HuH-7 (cell line): ENCODE data around the gene NR3C2.
A peak's percentile ranks its signal among the peaks of the same experiment; 100 is the strongest.

Experiments
- DNase-seq: peaks from one replicate; pipeline ENCODE4 v3.0.0; 2011; ENCODE audit warnings: low spot score

Gene NR3C2

DNA sequence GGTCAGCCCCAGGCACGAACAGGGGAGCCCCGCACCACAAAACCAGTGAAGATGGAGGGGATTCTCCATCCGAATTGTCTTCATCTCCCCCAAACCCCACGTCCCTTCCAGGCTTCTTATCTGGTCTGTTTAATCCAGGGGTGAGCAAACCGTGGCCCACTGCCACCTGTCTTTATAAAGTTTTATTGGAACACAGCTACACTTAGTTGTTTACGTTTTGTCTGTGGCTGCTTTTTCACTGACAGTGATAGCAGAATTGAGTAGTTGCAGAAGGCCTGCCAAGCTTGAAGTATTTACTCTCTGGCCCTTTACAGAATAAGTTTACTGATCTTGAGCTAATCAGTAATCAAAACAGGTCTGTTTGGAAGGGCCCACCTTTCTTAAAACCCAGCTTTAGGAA, 386.4 kb downstream of the NR3C2 start:
- DNase-seq: no peak

DNA sequence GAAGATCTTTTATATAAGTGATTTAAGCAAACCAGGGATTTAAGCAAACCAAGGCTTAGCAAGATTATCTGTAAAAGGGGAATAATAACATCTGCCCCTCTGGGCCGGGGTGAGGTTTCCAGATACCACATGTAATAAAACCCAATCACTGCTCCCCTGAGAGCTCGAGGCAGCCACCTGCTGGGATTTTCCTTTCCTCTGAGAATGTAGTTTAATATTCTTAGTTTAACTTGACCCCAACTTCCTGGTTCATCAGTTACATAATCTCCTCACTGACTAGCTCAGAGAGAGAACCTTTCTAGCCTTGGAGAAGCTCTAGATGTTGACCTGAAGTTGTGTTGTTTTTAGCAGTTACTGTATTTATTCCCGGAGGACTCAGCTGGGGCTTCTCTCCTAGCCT, 387.9 kb downstream of the NR3C2 start:
- peak; percentile 8 for DNase-seq

DNA sequence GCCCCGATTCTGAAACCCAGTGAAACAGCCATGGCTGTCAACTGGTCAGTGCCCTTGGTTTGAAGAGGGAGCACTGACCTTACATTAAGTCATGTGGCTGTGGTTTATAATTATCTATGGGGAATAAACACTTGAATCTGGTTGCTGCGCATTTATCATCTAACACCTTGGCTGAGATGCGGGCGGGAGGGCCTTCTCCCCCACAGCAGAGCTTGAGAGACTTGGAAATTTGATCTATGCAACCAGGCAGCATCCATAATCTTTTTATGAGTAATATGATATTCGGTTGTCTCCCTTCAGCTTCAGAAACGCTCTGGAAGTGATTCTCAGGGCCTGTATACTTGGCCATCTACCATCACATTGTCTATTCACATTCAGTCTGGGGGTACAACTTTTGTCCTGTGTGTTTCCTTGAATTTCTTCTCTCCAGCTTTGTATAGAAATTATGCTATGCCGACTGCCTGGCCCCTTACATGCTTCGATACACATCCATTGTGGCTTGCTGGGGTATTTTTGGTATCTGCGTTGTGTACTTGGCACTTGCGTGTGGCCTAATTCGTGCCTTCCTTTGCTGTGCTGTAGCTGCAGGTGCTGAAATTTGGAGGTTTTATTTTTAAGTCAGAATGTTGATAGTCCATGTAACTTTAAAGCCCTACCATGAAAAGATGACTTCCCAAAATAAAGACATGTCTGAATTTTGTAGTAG, 388.8 kb downstream of the NR3C2 start:
- no peak for DNase-seq

DNA sequence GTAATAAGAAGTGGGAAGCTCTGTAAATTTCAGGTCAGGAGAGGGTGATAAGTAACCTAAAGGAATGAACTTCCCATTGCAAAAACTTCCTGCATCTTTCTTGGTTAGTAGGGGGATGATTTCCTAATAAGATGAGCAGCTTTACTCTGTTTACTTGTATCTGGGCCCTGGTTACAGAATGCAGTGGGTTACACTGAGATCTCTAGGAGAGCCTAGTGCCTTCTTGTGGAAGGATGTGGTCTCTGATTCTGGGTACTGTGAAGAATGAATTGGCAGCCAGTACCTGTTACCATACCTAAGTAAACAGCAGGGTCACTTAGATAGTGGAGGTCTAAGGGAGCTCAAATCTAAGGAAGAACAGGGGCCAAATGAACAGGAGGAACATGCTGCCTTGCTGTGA, 389.8 kb downstream of the NR3C2 start:
- no peak for DNase-seq

DNA sequence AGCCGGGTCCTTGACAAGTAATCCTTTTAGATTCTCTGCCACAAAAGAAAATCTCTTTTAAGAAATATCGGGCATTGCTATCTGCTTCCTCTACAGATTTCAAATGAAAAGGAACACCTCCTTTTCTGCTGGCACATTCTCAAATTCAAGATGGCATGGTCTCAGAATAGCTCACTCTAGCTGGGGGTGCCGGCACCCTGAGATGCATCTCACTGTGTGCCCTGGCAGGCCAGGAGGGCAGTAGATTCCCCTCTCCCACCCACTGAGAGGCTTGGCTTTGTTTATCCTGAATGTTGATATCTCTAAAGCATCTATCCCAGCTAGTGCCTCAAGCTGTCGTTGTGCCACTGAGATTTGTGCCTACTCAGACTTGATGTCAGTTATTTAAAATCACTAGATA, 390.8 kb downstream of the NR3C2 start:
- no peak for DNase-seq

DNA sequence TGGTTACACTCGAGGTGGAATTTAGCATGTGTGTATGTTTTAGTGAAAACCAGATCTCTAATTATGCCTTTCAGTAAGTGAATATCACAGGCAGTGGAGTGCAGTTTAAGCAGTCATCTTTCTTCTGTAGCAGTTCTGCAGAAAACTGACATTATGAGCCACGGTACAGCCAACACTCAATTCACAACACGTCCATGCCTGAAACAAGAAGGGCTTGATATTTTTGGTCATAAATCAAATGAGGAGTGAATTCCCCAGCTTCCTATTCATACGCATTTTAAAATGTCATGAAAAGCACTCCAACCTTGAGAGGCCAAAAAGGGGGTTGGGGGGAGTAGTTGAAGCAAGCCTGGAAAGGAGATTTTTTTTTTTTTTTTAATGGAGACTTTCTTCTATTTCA, 393.6 kb downstream of the NR3C2 start:
- no peak for DNase-seq

DNA sequence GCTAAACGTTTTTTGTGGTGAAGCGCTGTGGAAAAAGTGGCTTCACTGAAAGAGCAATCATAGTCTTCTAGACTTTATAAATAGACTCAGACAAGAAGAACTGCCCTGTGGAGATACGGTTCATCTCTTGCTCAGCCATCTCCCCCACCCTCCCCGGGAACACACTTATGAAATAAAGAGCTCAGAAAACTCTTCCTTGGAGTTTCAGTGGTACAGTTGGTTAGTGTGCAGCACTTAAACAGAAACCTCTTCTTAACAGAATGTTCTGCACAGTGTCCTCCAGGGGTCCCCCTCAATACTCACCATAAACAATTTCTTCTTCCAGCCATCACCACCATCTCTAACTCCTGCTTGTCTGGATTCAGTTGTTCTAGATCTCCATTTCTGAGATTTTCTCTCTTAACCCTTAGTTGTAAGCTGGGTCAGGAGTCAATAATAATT, 397.3 kb downstream of the NR3C2 start:
- DNase-seq: peak; percentile 34

DNA sequence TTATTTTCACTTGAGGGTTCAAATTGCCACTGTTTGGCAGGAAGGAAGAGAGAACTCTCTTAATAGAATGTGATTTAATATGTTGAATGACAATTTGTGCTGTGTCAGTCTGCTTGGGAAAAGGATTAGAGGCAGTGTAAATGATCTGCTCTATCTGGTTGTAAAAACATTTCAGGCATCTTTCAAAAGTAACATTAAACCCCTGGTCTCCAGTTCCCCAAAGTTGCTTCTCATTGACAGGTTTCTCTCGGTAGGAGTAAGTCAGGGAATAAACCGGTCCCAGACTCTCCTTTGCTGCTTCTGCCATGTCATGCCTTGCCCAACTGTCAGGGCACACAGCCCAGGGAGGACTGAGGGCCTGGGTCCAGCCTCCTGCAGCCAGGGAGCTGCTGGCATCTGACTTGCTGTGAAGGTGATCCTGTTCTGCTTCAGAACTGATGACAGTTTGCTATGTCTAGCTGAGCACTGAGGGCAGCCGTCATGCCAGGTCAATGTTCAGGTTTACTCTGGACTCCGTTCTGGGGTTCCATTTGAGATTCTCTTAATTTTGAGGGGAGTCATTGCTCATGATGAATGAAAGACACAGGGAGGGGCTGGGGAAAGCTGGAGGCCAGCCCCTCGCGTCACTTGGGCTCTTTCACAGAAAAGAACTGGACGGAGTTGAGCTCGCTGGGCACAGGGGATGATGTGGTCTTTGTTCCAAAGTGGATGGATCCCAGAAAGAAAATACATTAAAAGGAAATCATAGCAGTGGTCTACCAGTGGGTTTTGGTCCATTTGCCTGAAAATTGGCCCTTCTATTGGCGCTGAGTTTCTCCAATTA, 397.9 kb downstream of the NR3C2 start:
- no peak for DNase-seq

DNA sequence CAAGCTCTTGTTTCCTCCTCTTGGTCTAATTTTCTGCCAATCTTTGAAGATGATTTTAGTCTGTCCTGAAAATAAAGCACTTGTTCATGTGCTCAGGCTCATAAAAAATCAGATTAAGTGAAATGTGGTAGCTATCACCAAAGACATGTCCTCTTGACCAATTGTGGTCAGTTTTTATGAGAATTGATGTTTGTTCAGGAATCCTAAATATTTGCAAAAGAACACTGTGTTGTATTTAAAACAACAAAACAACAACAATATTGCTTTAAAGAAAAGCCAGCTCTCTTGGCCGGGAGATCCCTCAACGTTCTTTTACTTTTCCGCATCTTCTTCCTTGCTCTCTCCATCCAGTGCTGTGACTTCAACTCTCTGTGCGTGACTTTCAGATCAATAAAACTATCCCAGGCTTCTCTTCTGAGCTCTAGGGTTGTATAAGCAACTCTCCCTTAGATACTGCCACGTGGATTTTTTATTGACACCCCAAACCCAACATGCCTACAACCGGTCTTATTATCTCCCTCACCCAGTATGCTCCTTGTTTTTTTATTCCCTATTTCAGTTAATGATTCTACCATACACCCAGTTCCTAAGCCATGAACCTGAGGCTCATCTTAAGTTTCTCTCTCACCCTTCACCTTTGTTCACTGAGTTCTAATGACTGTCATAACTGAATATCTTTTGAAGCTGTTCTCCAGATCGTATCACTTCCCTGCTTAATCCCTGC, 400.4 kb downstream of the NR3C2 start:
- no peak for DNase-seq

DNA sequence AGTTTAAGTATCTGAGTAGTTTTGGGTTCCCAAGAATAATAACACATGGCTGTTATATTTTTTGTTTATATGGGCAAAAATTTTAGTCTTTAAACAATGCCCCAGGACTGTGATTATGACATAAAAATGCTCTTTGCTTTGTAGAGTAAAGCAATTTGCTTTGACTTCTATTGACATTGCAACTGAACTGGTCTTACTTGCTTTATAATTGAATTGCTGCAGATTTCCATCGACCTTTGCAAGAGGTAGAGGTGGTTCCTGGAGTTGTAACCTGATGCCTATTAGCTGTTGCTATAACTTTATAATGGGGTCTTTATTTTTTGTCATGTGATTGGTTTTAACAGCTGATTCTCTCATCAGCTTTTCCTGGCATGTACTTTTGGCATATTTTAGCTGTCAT, 407.4 kb downstream of the NR3C2 start:
- no peak for DNase-seq

DNA sequence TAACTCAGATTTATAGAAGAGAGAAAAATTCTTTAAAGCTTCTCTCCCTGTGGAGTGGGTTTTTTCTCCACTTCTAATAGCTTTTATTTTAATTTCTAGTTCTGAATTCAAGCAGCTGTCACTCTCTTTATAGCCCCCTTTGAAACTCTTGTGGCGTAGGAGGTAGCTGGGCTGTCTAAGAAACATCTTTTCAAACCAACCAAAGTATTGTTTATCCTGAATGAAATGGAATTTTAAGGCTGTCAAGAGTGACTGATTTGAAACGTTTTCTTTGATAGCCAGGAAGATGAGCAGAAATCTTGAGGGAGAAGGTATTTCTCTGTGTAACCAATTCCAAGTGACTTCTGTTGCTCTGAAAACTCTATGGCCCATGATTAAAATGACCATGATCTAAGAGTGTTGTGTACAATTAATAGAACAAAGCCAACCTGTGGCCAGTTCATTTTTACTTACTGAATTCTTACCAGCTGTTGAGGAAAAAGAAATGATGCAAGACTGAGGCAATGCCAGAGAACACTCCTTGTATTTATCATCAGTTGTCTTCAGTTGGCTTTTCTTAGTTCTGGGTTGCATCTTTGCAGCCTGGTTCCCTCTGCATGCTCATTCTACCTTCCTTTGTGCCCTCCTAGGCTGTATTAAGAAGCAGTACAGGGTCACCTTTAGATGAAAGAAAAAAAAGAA, 411.9 kb downstream of the NR3C2 start:
- DNase-seq: no peak

DNA sequence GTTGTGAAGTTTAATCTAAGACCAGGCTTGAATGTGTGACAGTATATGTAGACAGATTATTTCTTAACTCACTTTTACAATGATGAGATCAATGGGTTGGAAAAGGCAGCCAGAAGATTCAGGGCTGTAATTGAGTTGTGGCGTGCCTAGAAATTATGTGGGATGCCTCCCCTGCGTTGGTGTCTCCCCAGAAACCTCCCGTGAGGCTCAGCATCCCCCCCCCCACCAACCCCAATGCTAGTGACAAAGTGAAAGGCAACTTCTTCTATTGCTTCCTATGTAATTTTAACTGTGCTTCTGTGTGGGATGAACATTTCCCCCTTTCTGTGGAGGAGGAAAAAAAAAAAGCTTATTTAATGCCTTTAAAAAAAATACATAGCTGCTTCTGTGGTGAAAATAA, 412.4 kb downstream of the NR3C2 start:
- DNase-seq: no peak
